ENCODE results near the gene C3orf38.

DNA sequence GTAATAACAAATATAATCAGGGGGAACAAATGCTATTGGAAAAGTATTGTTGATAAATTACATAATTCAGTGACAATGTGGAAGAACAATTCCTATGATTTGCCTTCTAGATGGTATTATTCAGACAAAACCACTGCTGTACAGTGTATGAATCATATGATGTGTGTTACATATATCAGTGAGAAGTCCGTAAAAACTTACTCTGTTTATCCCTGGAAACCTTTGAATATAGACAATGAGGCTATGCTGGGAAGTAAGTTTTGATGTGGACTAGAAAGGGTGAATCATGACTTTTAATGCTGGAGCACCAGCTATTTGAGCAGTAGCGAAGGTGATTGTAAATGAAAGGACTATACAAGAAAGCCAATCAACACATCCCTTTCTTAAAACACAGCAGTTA is 17.9 kb downstream of the C3orf38 start:
- TF ChIP-seq, protein P1, sequence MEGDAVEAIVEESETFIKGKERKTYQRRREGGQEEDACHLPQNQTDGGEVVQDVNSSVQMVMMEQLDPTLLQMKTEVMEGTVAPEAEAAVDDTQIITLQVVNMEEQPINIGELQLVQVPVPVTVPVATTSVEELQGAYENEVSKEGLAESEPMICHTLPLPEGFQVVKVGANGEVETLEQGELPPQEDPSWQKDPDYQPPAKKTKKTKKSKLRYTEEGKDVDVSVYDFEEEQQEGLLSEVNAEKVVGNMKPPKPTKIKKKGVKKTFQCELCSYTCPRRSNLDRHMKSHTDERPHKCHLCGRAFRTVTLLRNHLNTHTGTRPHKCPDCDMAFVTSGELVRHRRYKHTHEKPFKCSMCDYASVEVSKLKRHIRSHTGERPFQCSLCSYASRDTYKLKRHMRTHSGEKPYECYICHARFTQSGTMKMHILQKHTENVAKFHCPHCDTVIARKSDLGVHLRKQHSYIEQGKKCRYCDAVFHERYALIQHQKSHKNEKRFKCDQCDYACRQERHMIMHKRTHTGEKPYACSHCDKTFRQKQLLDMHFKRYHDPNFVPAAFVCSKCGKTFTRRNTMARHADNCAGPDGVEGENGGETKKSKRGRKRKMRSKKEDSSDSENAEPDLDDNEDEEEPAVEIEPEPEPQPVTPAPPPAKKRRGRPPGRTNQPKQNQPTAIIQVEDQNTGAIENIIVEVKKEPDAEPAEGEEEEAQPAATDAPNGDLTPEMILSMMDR (conservative IDR thresholded peaks at IDR 0.05): no peak
- TF ChIP-seq EZH2 (IDR thresholded peaks at IDR 0.05; ENCODE audit: low read depth): no peak
